ENCODE data around the gene IPO13.

Gene IPO13

GRCh38 chr1:44012404-44012803 lies 65.7 kb downstream of the IPO13 start:
- no peaks in the 10 kb centered on the region for H3K27me3 ChIP-seq (replicated peaks; ENCODE audit: control insufficient read depth, insufficient read depth, low read length)
- DNase-seq (ENCODE audit: extremely low read depth, insufficient read length): no peak
- no peak for TF ChIP-seq CTCF (IDR thresholded peaks at IDR 0.05; ENCODE audit: insufficient read depth, low read length, poor library complexity, severe bottlenecking)
- no peak overlapping the region for H3K4me3 ChIP-seq (replicated peaks; ENCODE audit: low read depth, low read length)
- H3K36me3 ChIP-seq (ENCODE audit: control insufficient read depth, insufficient read depth, low read length): no peaks in the 10 kb centered on the region

DNA sequence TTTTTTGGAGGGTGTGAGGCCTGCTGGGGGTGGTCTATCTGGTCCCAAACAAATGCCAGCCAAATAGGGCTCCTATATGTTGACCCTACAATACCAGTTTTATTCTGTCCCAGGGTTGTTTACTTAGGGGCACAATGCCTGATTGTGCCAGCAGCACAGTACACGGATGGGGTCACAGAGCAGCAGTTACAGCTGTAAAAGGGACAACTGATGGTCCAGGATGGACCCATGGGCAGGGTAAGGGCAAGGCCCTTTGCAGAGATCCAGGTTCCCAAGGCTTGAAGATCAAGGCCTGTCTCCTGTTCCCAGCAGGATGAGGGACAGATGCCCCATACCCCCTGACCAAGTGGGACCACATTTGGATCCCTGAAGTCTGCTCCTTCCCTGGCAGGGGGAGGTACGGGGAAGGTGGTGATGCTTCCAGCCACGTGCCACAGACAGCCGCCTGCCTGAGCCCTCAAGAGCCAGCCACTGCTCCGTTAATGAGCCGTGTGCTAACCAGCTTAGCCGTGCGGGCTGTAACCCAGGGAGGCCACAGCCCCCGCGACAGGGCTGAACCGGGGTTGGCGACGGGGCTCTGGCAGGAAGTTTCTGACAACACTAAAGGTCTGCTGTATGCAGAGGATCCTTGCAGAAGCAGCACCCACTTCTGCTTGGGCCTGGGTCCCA lies 66.3 kb downstream of the IPO13 start:
- TF ChIP-seq CTCF (IDR thresholded peaks at IDR 0.05; ENCODE audit: insufficient read depth, low read length, poor library complexity, severe bottlenecking): no peak
- no peaks in the 10 kb centered on the region for H3K36me3 ChIP-seq (ENCODE audit: control insufficient read depth, insufficient read depth, low read length)
- H3K4me3 ChIP-seq (replicated peaks; ENCODE audit: low read depth, low read length): no peak overlapping the region
- no peak for DNase-seq (ENCODE audit: extremely low read depth, insufficient read length)
- no peaks in the 10 kb centered on the region for H3K27me3 ChIP-seq (replicated peaks; ENCODE audit: control insufficient read depth, insufficient read depth, low read length)

DNA sequence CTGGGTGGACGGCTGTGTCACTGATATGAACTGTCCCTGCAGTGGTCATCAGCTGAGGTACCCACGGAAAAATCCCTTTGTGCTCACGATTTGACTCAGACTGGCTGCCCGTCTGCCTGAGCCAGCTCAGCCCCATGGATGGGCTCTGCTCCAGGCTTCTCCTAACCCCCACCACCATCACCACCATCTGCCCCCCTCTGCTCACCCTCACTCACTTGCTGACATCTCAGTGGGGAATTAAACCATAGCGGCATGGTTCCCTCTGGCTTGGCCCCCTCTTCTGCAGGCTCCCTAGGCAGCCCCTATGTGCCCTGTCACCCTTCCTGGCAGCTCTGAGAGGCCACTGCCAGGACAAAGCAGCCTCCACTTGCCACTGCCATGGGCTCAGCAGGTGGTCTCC lies 67.2 kb downstream of the IPO13 start:
- Histone ChIP-seq H3K36me3 (ENCODE audit: control insufficient read depth, insufficient read depth, low read length) (no peaks in the 10 kb centered on the region), H3K27me3 (replicated peaks; ENCODE audit: control insufficient read depth, insufficient read depth, low read length) (no peaks in the 10 kb centered on the region), H3K4me3 (replicated peaks; ENCODE audit: low read depth, low read length) (no peak overlapping the region)
- TF ChIP-seq CTCF (IDR thresholded peaks at IDR 0.05; ENCODE audit: insufficient read depth, low read length, poor library complexity, severe bottlenecking): no peak
- DNase-seq (ENCODE audit: extremely low read depth, insufficient read length): no peak

- H3K36me3 ChIP-seq (ENCODE audit: control insufficient read depth, insufficient read depth, low read length): no peaks in the 10 kb centered on the region
- no peak for DNase-seq (ENCODE audit: extremely low read depth, insufficient read length)
- H3K4me3 ChIP-seq (replicated peaks; ENCODE audit: low read depth, low read length): no peak overlapping the region
- no peak for TF ChIP-seq CTCF (IDR thresholded peaks at IDR 0.05; ENCODE audit: insufficient read depth, low read length, poor library complexity, severe bottlenecking)
- H3K27me3 ChIP-seq (replicated peaks; ENCODE audit: control insufficient read depth, insufficient read depth, low read length): no peaks in the 10 kb centered on the region; the same call in 1 of the 2 replicates
Measured at GRCh38 chr1:44014365-44015104, 67.8 kb downstream of the IPO13 start.

DNA sequence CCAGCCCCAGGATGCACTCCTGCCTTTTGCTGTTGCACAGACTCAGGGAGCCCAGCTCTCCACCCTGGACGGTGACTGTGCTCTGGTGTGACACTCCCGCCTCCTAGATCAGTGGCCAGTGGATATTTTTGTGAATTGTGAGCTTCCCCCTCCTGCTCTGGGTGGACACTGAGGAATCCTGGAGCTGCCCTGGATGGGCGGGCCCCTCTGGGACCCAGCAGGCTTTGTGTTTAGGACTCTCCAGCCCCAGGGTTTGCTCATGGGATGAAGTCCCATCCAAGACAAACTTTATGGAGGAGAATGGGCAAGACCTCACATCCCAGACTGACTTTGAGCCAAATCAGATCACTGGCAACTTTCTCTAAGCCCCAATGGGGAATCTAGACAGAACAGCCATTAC lies 68.5 kb downstream of the IPO13 start:
- no peak overlapping the region for H3K4me3 ChIP-seq (replicated peaks; ENCODE audit: low read depth, low read length)
- no peak for DNase-seq (ENCODE audit: extremely low read depth, insufficient read length)
- H3K27me3 ChIP-seq (replicated peaks; ENCODE audit: control insufficient read depth, insufficient read depth, low read length): no peaks in the 10 kb centered on the region; the same call in 1 of the 2 replicates
- TF ChIP-seq CTCF (IDR thresholded peaks at IDR 0.05; ENCODE audit: insufficient read depth, low read length, poor library complexity, severe bottlenecking): no peak
- H3K36me3 ChIP-seq (ENCODE audit: control insufficient read depth, insufficient read depth, low read length): no peaks in the 10 kb centered on the region
